Measurements from ENCODE around the gene SLC25A44.
A peak's percentile ranks its signal among the peaks of the same experiment; 100 is the strongest.
"Not testable (repeated sequence)": the region's sequence is repeated elsewhere in the genome, so short reads cannot be mapped to it uniquely, and the experiment has no call there.

Gene SLC25A44

DNA sequence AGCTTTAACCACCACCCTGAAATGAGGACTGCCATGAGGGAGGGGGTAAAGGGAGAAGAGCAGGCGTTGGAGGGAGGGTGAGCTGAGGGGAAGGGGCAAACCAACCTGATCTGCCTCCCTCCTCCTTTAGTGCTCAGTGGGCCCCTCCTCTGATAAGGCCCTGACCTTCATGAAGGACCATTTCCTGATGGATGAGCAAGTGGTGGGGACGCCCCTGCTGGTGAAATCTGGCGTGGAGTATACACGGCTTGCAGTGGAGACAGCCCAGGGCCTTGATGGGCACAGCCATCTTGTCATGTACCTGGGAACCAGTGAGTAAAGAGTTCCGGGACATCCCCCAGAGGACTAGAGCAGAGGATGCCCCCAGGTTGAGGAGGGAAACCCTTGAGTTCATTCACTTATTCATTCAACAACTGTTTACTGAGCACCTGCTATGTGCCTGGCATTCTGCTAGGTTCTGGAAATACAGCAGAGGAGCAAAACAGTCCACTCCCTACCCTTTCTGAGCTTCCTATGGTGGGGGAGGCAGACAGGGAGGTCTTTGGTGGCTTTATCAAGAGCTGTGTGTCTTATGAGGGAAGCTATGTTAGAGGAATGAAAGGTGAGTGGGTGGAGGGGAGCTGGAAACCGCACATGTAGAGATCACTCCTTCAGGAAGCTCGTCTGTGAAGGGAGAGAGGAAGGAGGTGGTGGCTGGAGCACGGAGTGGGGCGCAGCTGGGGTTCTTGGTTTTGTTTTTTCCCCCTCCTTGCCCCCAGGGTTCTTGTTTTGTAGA is 21.0 kb upstream of the SLC25A44 start:
- no peak for TF ChIP-seq CTCF (IDR thresholded peaks at IDR 0.05; ENCODE audit: control extremely low read depth, extremely low read depth, low read depth, missing control alignments)
- ChIA-PET POLR2A (no interaction called here), CTCF (interaction anchor here (0.7 to 2.2 kb wide), 11 partner anchors 9 to 146 kb away, joined by 3 to 7 read pairs (median 4); partner anchors contain the start of gene SLC25A44)
- DNase-seq (ENCODE audit: extremely low spot score) = peak; percentile 12

DNA sequence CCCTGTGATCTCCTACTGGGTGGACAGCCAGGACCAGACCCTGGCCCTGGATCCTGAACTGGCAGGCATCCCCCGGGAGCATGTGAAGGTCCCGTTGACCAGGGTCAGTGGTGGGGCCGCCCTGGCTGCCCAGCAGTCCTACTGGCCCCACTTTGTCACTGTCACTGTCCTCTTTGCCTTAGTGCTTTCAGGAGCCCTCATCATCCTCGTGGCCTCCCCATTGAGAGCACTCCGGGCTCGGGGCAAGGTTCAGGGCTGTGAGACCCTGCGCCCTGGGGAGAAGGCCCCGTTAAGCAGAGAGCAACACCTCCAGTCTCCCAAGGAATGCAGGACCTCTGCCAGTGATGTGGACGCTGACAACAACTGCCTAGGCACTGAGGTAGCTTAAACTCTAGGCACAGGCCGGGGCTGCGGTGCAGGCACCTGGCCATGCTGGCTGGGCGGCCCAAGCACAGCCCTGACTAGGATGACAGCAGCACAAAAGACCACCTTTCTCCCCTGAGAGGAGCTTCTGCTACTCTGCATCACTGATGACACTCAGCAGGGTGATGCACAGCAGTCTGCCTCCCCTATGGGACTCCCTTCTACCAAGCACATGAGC is 17.2 kb upstream of the SLC25A44 start:
- ChIA-PET CTCF (interaction anchor here (1.3 to 1.9 kb wide), 3 partner anchors 14 to 48 kb away, joined by 3 to 9 read pairs (median 3); no protein-coding TSS in a partner anchor), POLR2A (no interaction called here)
- no peak for TF ChIP-seq CTCF (IDR thresholded peaks at IDR 0.05; ENCODE audit: control extremely low read depth, extremely low read depth, low read depth, missing control alignments)
- peak; percentile 12 for DNase-seq (ENCODE audit: extremely low spot score)

DNA sequence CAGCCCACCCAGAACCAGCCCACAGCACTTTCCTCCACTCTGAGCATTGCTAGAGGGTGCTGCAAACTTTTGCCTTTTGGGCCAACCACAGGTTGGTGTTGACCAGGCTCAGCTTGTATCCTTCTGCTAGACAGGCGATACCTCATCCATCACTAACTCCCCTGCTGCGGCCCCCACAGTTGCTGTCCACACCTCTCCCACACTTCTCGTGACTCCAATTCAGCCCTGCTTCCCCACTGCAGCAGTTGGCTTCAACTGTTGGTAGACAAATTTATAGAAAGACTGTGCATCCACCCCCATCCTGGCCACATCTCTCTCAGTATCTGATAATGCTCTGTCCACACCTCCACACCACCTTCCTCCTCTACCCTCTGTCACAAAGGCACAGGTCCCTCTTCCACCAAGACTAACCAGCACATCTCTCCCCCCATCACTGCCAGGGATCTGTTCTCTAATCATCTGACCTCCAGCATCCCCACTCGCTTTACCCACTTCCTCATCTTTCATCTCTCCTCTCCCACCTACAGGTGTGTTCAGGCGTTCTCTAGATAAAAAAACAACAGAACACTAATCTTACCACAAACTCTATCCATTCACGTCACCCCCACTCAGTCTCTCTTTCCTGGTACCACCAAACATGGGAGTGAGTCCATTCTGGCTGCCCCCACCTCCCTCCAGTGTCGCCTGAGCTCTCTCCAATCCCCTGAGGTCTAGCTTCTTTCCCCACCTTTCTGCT is 15.8 kb upstream of the SLC25A44 start:
- POLR2A ChIA-PET = no interaction called here
- no peak for TF ChIP-seq CTCF (IDR thresholded peaks at IDR 0.05; ENCODE audit: control extremely low read depth, extremely low read depth, low read depth, missing control alignments)
- CTCF ChIA-PET = interaction anchor here (1.4 kb wide), 1 partner anchor 47 kb away, joined by 3 read pairs; no protein-coding TSS in a partner anchor
- peak; percentile 26 for DNase-seq (ENCODE audit: extremely low spot score)

- ChIA-PET CTCF (interaction anchor here (0.6 to 1.5 kb wide), 2 partner anchors 13 to 45 kb away, joined by 3 read pairs; partner anchors contain the start of gene SLC25A44), POLR2A (no interaction called here)
- no peak for DNase-seq (ENCODE audit: extremely low spot score)
- no peak for TF ChIP-seq CTCF (IDR thresholded peaks at IDR 0.05; ENCODE audit: control extremely low read depth, extremely low read depth, low read depth, missing control alignments)
Observed at GRCh38 chr1:156180471-156180870, 13.4 kb upstream of the SLC25A44 start.

GRCh38 chr1:156181391-156181924 is 12.4 kb upstream of the SLC25A44 start:
- DNase-seq (ENCODE audit: extremely low spot score); CTCF ChIA-PET; POLR2A ChIA-PET: not testable (repeated sequence)

DNA sequence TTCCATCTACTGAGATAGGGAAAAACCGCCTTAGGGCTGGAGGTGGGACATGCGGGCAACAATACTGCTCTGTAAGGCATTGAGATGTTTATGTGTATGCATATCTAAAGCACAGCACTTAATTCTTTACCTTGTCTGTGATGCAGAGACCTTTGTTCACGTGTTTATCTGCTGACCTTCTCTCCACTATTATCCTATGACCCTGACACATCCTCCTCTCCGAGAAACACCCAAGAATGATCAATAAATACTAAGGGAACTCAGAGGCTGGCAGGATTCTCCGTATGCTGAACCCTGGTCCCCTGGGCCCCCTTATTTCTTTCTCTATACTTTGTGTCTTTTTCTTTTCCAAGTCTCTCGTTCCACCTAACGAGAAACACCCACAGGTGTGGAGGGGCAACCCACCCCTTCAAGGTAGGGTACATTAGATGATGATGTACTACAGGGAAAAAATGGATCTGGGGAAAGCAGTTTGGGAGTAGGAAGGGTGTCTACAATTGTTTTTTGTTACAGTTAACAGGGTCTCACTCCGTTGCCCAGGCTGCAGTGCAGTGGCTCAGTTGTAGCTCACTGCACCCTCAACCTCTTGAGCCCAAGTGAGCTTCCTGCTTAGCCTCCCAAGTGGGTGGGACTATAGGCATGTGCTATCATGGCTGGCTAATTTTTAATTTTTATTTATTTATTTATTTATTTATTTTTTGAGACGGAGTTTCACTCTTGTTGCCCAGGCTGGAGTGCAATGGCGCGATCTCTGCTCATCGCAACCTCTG is 11.7 kb upstream of the SLC25A44 start:
- CTCF ChIA-PET; DNase-seq (ENCODE audit: extremely low spot score); POLR2A ChIA-PET: not testable (repeated sequence)

DNA sequence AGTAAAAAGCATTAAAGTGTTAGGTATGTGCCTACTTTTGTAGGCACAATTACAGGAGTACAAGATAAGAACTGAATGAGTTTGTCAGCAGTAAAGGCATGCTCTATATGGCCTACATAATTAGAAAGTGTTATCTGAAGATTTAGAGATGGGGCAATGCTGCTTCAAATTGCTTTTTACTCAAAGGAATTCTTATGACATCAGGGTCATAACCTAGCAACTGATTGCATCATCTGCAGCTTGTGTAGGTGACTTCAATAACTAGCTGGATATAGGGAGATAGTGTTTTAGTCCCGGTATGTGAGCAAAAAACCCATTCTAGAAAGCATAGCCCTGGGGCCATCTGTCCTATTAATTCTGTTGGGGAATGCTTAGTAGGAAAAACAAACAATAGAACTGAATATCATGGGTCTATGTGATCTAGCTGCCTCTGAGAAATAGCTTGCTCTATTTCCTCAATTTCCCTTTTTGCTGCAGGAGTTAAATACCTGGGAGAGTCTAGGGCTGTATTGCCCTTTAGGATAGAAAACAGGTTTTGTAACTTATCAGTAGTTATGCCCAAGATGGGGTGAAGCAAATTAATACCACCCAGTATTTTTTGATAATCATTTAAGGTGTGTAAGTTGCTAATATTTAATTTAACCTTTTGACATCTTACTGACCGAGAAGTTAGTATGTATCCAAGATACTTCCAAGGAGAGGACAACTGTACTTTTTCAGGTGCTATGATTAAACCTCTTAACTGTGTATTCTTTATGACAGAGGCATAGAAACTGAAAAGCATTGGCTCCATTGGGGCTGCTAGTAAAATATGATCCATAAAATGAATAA is 7.3 kb upstream of the SLC25A44 start:
- DNase-seq (ENCODE audit: extremely low spot score); POLR2A ChIA-PET; CTCF ChIA-PET: not testable (repeated sequence)

GRCh38 chr1:156190265-156190664 is 3.6 kb upstream of the SLC25A44 start:
- DNase-seq (ENCODE audit: extremely low spot score); POLR2A ChIA-PET: not testable (repeated sequence)
- CTCF ChIA-PET = interaction anchor here (1.8 kb wide), 1 partner anchor 16 kb away, joined by 5 read pairs; no protein-coding TSS in a partner anchor

All from GM10248 (cell line).